ENCODE data around the gene SIX3.

SIX3 gene

GRCh38 chr2:44931198-44931780, 10.2 kb upstream of the SIX3 start:
- no peak for DNase-seq (ENCODE audit: low read depth in 3 of 3)

- DNase-seq (ENCODE audit: low read depth in 3 of 3) = no peak
Observed at GRCh38 chr2:44932079-44932478, 9.4 kb upstream of the SIX3 start.

- DNase-seq (ENCODE audit: low read depth in 3 of 3) = no peak
Observed at GRCh38 chr2:44932564-44933392, 8.7 kb upstream of the SIX3 start.

GRCh38 chr2:44933434-44933951, 8.0 kb upstream of the SIX3 start:
- DNase-seq (ENCODE audit: low read depth in 3 of 3) = no peak

GRCh38 chr2:44934038-44934982, 7.2 kb upstream of the SIX3 start:
- no peak for DNase-seq (ENCODE audit: low read depth in 3 of 3)

- DNase-seq (ENCODE audit: low read depth in 3 of 3) = no peak
Observed at GRCh38 chr2:44934983-44935728, 6.3 kb upstream of the SIX3 start.

GRCh38 chr2:44935729-44936098, 5.8 kb upstream of the SIX3 start:
- no peak for DNase-seq (ENCODE audit: low read depth in 3 of 3)

- no peak for DNase-seq (ENCODE audit: low read depth in 3 of 3)
Observed at GRCh38 chr2:44936275-44936674, 5.2 kb upstream of the SIX3 start.

GRCh38 chr2:44936715-44937687, 4.5 kb upstream of the SIX3 start:
- DNase-seq (ENCODE audit: low read depth in 3 of 3) = no peak

GRCh38 chr2:44937688-44938240, 3.7 kb upstream of the SIX3 start:
- DNase-seq (ENCODE audit: low read depth in 3 of 3) = no peak

- no peak for DNase-seq (ENCODE audit: low read depth in 3 of 3)
Observed at GRCh38 chr2:44938287-44939105, 3.0 kb upstream of the SIX3 start.

- no peak for DNase-seq (ENCODE audit: low read depth in 3 of 3)
Observed at GRCh38 chr2:44939106-44940048, 2.1 kb upstream of the SIX3 start.

- no peak for DNase-seq (ENCODE audit: low read depth in 3 of 3)
Observed at GRCh38 chr2:44940049-44940494, 1.4 kb upstream of the SIX3 start.

GRCh38 chr2:44940732-44941464, 604 bp upstream of the SIX3 start:
- DNase-seq (ENCODE audit: low read depth in 3 of 3) = no peak

GRCh38 chr2:44942304-44943030, 965 bp downstream of the SIX3 start:
- DNase-seq (ENCODE audit: low read depth in 3 of 3) = no peak

- no peak for DNase-seq (ENCODE audit: low read depth in 3 of 3)
Observed at GRCh38 chr2:44943031-44943692, 1.7 kb downstream of the SIX3 start.
